ENCODE data around the gene PACSIN2. TPM values are rescaled to one million over a fixed set of nuclear protein-coding genes. Genes with fewer than 3 reads are reported as not detected.

Gene PACSIN2
- polyA plus RNA-seq, 2 of the 4 experiments (the other 2 are of a cell fraction), result 60.3 to 94.0 TPM

DNA sequence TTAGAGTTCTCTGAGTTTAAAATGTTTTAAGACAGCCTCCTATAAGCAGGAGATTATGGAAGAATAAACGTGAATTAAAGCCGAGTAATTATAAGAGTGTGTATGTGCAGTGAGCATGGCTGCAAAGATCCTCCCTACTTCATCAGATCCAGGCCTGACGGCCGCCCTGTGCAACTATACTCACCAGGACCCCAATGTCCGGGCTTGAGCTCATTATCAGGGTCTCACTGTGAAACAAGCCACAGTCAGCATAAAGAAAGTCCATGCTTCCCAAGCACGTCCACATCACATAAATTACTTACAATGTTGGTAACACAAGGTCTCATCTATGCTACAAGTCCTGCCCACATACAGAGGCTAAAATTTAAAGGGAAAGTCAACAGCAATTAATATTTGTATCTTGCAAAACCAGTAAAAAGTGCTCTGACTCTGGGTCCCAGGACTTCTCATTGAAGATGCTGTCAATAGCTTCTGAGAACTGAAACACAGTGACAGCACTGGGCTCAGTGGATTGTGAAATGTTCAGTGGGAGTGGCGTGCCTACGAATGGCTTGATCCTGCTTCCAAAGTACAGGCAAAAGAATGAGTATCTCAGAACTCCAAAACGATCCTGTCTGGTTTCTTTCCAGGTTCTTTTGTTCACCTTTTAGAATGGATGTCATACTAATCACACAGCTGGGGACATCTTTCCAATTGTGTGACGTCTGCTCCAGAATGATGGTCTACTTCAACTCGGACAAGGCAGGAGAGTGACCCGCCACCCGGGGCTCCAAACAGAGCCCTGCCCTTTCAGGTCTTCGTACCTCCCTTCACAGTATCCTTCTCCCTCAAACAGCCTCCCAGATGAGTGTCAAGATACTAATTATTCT lies 85.7 kb downstream of the PACSIN2 start:
- CTCF ChIA-PET, result interaction anchor here (0.7 to 1.4 kb wide), 4 partner anchors 9 to 161 kb away, joined by 3 read pairs; no protein-coding TSS in a partner anchor
- TF ChIP-seq PBX3 (IDR thresholded peaks at IDR 0.05), result no peak
- TF ChIP-seq, protein P1, sequence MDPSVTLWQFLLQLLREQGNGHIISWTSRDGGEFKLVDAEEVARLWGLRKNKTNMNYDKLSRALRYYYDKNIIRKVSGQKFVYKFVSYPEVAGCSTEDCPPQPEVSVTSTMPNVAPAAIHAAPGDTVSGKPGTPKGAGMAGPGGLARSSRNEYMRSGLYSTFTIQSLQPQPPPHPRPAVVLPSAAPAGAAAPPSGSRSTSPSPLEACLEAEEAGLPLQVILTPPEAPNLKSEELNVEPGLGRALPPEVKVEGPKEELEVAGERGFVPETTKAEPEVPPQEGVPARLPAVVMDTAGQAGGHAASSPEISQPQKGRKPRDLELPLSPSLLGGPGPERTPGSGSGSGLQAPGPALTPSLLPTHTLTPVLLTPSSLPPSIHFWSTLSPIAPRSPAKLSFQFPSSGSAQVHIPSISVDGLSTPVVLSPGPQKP (IDR thresholded peaks at IDR 0.05; ENCODE audit: low read depth, low read length), result no peak
- peak; percentile 50 for TF ChIP-seq MAFK (IDR thresholded peaks at IDR 0.05; ENCODE audit: partially characterized antibody)
- H3K27ac ChIP-seq, result peak overlapping the region in 1 of 2 experiments; percentile 39; a peak in 1 of 6 replicates
- POLR2A ChIA-PET, result no interaction called here
- no peaks in the 10 kb centered on the region for H3K9me3 ChIP-seq
- H3K4me2 ChIP-seq, result no peak overlapping the region; the same call in 2 of the 3 replicates
- ATAC-seq (no peak), DNase-seq (ENCODE audit: low read depth in 1 of 2, low spot score in 1 of 2) (no peak), FAIRE-seq (no peak)
- peaks cover 83% of the 10 kb centered on the region for H3K4me1 ChIP-seq
- 76% methylated on average over 14 of the region's 14 CpGs for WGBS (ENCODE audit: missing lambda C conversion rate)
- H3K4me3 ChIP-seq, result no peak overlapping the region

DNA sequence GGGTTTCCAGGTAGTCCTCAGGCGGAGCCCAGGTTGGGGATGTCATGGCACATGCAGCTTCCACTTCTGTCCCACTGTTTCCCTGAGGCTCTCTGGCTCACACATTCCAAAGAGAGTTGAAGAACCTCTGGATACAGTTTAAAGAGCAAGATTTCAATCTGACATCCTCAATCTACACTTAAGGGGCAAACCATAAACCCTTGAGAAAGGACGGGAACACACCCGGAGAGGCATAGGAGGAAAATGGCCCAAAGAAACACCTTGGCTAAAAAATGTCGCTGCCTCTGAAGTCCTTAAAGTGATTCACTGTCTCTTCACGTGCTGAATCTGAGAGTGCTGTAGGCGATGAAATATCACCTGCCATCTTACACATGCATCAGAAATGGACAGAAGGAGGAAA lies 87.0 kb downstream of the PACSIN2 start:
- FAIRE-seq, result no peak
- 77% methylated on average over 6 of the region's 6 CpGs for WGBS (ENCODE audit: missing lambda C conversion rate)

More for the DNA sequence above, 87.0 kb downstream of the PACSIN2 start:
- POLR2A ChIA-PET, result no interaction called here
- no peak for TF ChIP-seq MAFK (IDR thresholded peaks at IDR 0.05; ENCODE audit: partially characterized antibody)
- TF ChIP-seq, protein P2, sequence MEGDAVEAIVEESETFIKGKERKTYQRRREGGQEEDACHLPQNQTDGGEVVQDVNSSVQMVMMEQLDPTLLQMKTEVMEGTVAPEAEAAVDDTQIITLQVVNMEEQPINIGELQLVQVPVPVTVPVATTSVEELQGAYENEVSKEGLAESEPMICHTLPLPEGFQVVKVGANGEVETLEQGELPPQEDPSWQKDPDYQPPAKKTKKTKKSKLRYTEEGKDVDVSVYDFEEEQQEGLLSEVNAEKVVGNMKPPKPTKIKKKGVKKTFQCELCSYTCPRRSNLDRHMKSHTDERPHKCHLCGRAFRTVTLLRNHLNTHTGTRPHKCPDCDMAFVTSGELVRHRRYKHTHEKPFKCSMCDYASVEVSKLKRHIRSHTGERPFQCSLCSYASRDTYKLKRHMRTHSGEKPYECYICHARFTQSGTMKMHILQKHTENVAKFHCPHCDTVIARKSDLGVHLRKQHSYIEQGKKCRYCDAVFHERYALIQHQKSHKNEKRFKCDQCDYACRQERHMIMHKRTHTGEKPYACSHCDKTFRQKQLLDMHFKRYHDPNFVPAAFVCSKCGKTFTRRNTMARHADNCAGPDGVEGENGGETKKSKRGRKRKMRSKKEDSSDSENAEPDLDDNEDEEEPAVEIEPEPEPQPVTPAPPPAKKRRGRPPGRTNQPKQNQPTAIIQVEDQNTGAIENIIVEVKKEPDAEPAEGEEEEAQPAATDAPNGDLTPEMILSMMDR (IDR thresholded peaks at IDR 0.05), result no peak
- no peak for TF ChIP-seq FOSL2 (IDR thresholded peaks at IDR 0.05)
- TF ChIP-seq FOSL2 (CRISPR knock-in tag; IDR thresholded peaks at IDR 0.05), result no peak
- TF ChIP-seq REST (IDR thresholded peaks at IDR 0.05), result no peak
- TF ChIP-seq MAX (IDR thresholded peaks at IDR 0.05), result no peak
- DNase-seq (ENCODE audit: low read depth in 1 of 2, low spot score in 1 of 2) (no peak), ATAC-seq (no peak)
- Histone ChIP-seq H3K9me3 (no peaks in the 10 kb centered on the region), H3K27ac (peak overlapping the region in 1 of 2 experiments; percentile 1; a peak in 1 of 6 replicates), H3K4me1 (peaks cover 80% of the 10 kb centered on the region), H3K4me3 (no peak overlapping the region), H3K4me2 (no peak overlapping the region)
- CTCF ChIA-PET, result interaction anchor here (0.9 kb wide), 1 partner anchor 162 kb away, joined by 3 read pairs; no protein-coding TSS in a partner anchor

Measured in A549 (cell line).